GM13977 (cell line): Measurements from ENCODE around the gene CES4A.
"Not testable (repeated sequence)": the region's sequence is repeated elsewhere in the genome, so short reads cannot be mapped to it uniquely, and the experiment has no call there.

Source experiments
- DNase-seq: peaks from one replicate; pipeline ENCODE4 v3.0.0; 2012; ENCODE audit warnings: low spot score
- in situ Hi-C: fragments of 300-500 bp; cut with MboI; formaldehyde crosslinking; loops from one replicate; pipeline ENCODE4 v1.12.0; 2022; ENCODE audit warnings: low sequenced_read_pairs, low pct_unique_long_range_greater_than_20kb, mixed read lengths, inconsistent platforms; ENCODE audit not compliant: unreplicated experiment
- TF ChIP-seq, protein P1 (sequence below): IDR thresholded peaks from 2 replicates; pipeline ENCODE4 v1.5.1; 2012; ENCODE audit warnings: mild to moderate bottlenecking, control low read depth; ENCODE audit not compliant: insufficient read depth; ENCODE audit errors: extremely low read depth, missing control alignments

CES4A gene

DNA sequence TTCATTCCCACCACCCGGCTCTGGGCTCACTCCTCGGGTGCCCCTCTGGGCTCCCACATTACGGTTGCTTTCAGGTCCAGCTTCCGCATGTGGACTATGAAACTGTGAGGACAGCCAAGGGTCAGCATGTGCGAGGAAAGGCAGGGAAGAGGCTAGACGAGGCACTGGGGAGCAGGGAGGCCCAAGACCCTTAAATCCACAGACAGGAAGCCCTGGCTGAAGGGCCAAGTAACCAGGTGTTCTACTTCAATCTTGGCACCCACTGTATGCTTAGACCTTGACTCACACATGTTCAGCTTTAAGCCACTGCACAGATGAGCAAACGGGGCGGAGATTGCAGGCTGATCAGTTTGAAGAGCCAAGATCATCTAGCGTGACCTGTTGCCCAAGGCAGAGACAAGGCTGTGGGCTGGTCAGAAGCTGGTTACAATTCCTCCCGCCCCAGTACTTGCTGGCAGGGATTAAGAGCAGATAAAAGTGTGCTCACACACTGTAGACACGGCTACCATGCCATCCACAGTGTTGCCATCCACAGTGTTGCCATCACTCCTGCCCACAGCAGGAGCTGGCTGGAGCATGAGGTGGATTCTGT is at the start of gene CES4A:
Gene CES4A (plus strand): TSS at position 393 of the 592 bp plus-strand sequence. CDS start 184 bp downstream, at position 577.
- no peak for DNase-seq
- TF ChIP-seq, protein P1, sequence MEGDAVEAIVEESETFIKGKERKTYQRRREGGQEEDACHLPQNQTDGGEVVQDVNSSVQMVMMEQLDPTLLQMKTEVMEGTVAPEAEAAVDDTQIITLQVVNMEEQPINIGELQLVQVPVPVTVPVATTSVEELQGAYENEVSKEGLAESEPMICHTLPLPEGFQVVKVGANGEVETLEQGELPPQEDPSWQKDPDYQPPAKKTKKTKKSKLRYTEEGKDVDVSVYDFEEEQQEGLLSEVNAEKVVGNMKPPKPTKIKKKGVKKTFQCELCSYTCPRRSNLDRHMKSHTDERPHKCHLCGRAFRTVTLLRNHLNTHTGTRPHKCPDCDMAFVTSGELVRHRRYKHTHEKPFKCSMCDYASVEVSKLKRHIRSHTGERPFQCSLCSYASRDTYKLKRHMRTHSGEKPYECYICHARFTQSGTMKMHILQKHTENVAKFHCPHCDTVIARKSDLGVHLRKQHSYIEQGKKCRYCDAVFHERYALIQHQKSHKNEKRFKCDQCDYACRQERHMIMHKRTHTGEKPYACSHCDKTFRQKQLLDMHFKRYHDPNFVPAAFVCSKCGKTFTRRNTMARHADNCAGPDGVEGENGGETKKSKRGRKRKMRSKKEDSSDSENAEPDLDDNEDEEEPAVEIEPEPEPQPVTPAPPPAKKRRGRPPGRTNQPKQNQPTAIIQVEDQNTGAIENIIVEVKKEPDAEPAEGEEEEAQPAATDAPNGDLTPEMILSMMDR: no peak
- in situ Hi-C loops: no loop called here

GRCh38 chr16:66939366-66939765 is 49.0 kb upstream of the CES4A start:
- TF ChIP-seq, protein P1: no peak
- no peak for DNase-seq
- in situ Hi-C loops: no loop called here

- in situ Hi-C loops: no loop called here
- TF ChIP-seq, protein P1: no peak
- no peak for DNase-seq
Measured at GRCh38 chr16:66940236-66940635, 48.2 kb upstream of the CES4A start.

DNA sequence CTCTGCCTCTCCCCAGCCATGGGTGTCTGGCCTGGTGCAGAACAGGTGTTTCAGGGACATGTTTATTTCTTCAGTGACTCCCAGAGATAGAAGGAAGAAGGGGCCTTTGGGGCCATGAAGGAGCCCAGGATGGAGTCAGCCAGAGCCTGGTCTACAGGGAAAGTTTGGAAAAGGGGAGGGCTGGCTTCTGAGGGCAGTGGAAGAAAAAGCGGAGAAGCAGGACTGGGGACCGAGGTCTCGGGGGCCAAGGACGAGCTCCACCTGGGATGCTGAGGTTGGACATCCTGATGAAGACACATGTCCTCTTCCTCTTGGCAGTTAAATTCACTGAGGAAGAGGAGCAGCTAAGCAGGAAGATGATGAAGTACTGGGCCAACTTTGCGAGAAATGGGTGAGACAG is 45.4 kb upstream of the CES4A start:
- in situ Hi-C loops: no loop called here

GRCh38 chr16:66943426-66944053 is 44.8 kb upstream of the CES4A start:
- TF ChIP-seq, protein P1: no peak
- in situ Hi-C loops: no loop called here
- no peak for DNase-seq

More for the DNA sequence above, 45.4 kb upstream of the CES4A start:
- TF ChIP-seq, protein P1: no peak
- no peak for DNase-seq

DNA sequence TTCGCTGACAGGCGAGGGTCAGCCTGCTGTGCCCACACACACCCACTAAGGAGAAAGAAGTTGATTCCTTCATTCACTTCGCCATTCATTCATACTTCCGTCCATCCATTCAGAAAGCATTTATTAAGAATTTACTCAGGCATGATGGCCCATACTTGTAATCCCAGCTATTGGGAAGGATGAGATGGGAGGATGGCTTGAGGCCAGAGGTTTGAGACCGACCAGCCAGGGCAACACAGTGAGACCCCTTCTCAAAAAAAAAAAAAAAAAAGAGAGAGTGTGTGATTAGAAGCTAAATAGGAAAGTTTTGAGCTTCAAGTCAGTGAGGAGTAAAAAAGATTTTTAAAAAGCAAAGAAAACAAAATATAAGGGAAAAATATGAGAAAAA is 44.3 kb upstream of the CES4A start:
- DNase-seq: no peak
- TF ChIP-seq, protein P1: no peak
- in situ Hi-C loops: no loop called here

- in situ Hi-C loops, DNase-seq: not testable (repeated sequence)
Measured at GRCh38 chr16:66944971-66945370, 43.4 kb upstream of the CES4A start.
